ENCODE results near the gene BMP15. TPM values are rescaled to one million over a fixed set of nuclear protein-coding genes. Genes with fewer than 3 reads are reported as not detected.

BMP15 gene
- total RNA-seq, 1 donor from 2014 or later = not detected

- no peaks in the 10 kb centered on the region for H3K9me3 Mint-ChIP-seq (ENCODE audit: unreplicated experiment)
- H3K4me3 Mint-ChIP-seq (ENCODE audit: unreplicated experiment) = no peak overlapping the region
- no peaks in the 10 kb centered on the region for H3K4me1 Mint-ChIP-seq (ENCODE audit: unreplicated experiment)
- no peak overlapping the region for H3K27ac Mint-ChIP-seq (ENCODE audit: unreplicated experiment)
- no peak for TF ChIP-seq CTCF (IDR thresholded peaks at IDR 0.05)
- H3K27me3 Mint-ChIP-seq (ENCODE audit: unreplicated experiment) = no peaks in the 10 kb centered on the region
- no peak for DNase-seq (ENCODE audit: extremely low spot score, unreplicated experiment)
- H3K36me3 Mint-ChIP-seq (ENCODE audit: unreplicated experiment) = no peaks in the 10 kb centered on the region
Observed at GRCh38 chrX:50876551-50876950, 34.0 kb upstream of the BMP15 start.

GRCh38 chrX:50877310-50877709 lies 33.2 kb upstream of the BMP15 start:
- H3K36me3 Mint-ChIP-seq (ENCODE audit: unreplicated experiment) = no peaks in the 10 kb centered on the region
- H3K9me3 Mint-ChIP-seq (ENCODE audit: unreplicated experiment) = no peaks in the 10 kb centered on the region
- H3K27ac Mint-ChIP-seq (ENCODE audit: unreplicated experiment) = no peak overlapping the region
- no peak for DNase-seq (ENCODE audit: extremely low spot score, unreplicated experiment)
- H3K27me3 Mint-ChIP-seq (ENCODE audit: unreplicated experiment) = no peaks in the 10 kb centered on the region
- no peak overlapping the region for H3K4me3 Mint-ChIP-seq (ENCODE audit: unreplicated experiment)
- no peak for TF ChIP-seq CTCF (IDR thresholded peaks at IDR 0.05)
- H3K4me1 Mint-ChIP-seq (ENCODE audit: unreplicated experiment) = no peaks in the 10 kb centered on the region

GRCh38 chrX:50881028-50881427 lies 29.5 kb upstream of the BMP15 start:
- Mint-ChIP-seq H3K27me3 (ENCODE audit: unreplicated experiment) (no peaks in the 10 kb centered on the region), H3K4me3 (ENCODE audit: unreplicated experiment) (no peak overlapping the region), H3K27ac (ENCODE audit: unreplicated experiment) (no peak overlapping the region), H3K9me3 (ENCODE audit: unreplicated experiment) (peaks cover 5% of the 10 kb centered on the region), H3K4me1 (ENCODE audit: unreplicated experiment) (no peaks in the 10 kb centered on the region), H3K36me3 (ENCODE audit: unreplicated experiment) (no peaks in the 10 kb centered on the region)
- TF ChIP-seq CTCF (IDR thresholded peaks at IDR 0.05) = no peak
- no peak for DNase-seq (ENCODE audit: extremely low spot score, unreplicated experiment)

GRCh38 chrX:50888884-50889283 lies 21.7 kb upstream of the BMP15 start:
- DNase-seq (ENCODE audit: extremely low spot score, unreplicated experiment) = no peak
- no peaks in the 10 kb centered on the region for H3K27me3 Mint-ChIP-seq (ENCODE audit: unreplicated experiment)
- peaks cover 23% of the 10 kb centered on the region for H3K9me3 Mint-ChIP-seq (ENCODE audit: unreplicated experiment)
- no peaks in the 10 kb centered on the region for H3K4me1 Mint-ChIP-seq (ENCODE audit: unreplicated experiment)
- no peak overlapping the region for H3K4me3 Mint-ChIP-seq (ENCODE audit: unreplicated experiment)
- H3K27ac Mint-ChIP-seq (ENCODE audit: unreplicated experiment) = no peak overlapping the region
- H3K36me3 Mint-ChIP-seq (ENCODE audit: unreplicated experiment) = no peaks in the 10 kb centered on the region
- no peak for TF ChIP-seq CTCF (IDR thresholded peaks at IDR 0.05)

GRCh38 chrX:50889582-50889981 lies 21.0 kb upstream of the BMP15 start:
- TF ChIP-seq CTCF (IDR thresholded peaks at IDR 0.05) = no peak
- DNase-seq (ENCODE audit: extremely low spot score, unreplicated experiment) = no peak
- no peaks in the 10 kb centered on the region for H3K4me1 Mint-ChIP-seq (ENCODE audit: unreplicated experiment)
- no peak overlapping the region for H3K27ac Mint-ChIP-seq (ENCODE audit: unreplicated experiment)
- no peaks in the 10 kb centered on the region for H3K36me3 Mint-ChIP-seq (ENCODE audit: unreplicated experiment)
- no peak overlapping the region for H3K4me3 Mint-ChIP-seq (ENCODE audit: unreplicated experiment)
- H3K27me3 Mint-ChIP-seq (ENCODE audit: unreplicated experiment) = no peaks in the 10 kb centered on the region
- peaks cover 23% of the 10 kb centered on the region for H3K9me3 Mint-ChIP-seq (ENCODE audit: unreplicated experiment)
